SK-N-MC (cell line): ENCODE measurements around the gene FAM3A.
A peak's percentile ranks its signal among the peaks of the same experiment; 100 is the strongest.

Experiments used
- DNase-seq: peaks from one replicate; pipeline ENCODE4 v3.0.0-alpha.2; 2011; ENCODE audit warnings: low read depth, low spot score
- H3K27ac ChIP-seq: fragments of 200-600 bp; sonication (generic); 2 replicates; pipeline ENCODE4 v1.5.1; 2016; ENCODE audit warnings: mixed run types
- H3K36me3 ChIP-seq: fragments of 200-600 bp; sonication (generic); 2 replicates; pipeline ENCODE4 v1.6.1; 2017; ENCODE audit warnings: antibody characterized with exemption, low read length, mixed read lengths; ENCODE audit not compliant: insufficient read depth
- H3K4me3 ChIP-seq: fragments of 200-600 bp; sonication (generic); 2 replicates; pipeline ENCODE4 v1.5.1; 2016
- H3K9ac ChIP-seq: fragments of 200-600 bp; sonication (generic); 2 replicates; pipeline ENCODE4 v1.8.0; 2017; ENCODE audit warnings: mixed run types, mixed read lengths; ENCODE audit not compliant: insufficient read length
- H3K9me3 ChIP-seq: fragments of 200-600 bp; sonication (generic); 2 replicates; pipeline ENCODE4 v1.6.1; 2017; ENCODE audit warnings: low read depth, mild to moderate bottlenecking, antibody characterized with exemption, low read length, moderate library complexity, mixed read lengths
- EZH2 ChIP-seq: fragments of 200-600 bp; sonication (generic); IDR thresholded peaks from one replicate; pipeline ENCODE4 v1.6.1; 2017; ENCODE audit warnings: antibody characterized with exemption
- FOXP2 ChIP-seq: optimal IDR thresholded peaks from 2 replicates; pipeline ENCODE3; 2011; ENCODE audit warnings: mild to moderate bottlenecking, moderate library complexity; ENCODE audit not compliant: insufficient read depth; ENCODE audit errors: extremely low read length, control extremely low read depth
- POLR2AphosphoS5 ChIP-seq: IDR thresholded peaks from 2 replicates; pipeline ENCODE4 v1.6.1; 2012; ENCODE audit warnings: mild to moderate bottlenecking, low read depth, low read length, borderline replicate concordance

FAM3A gene

GRCh38 chrX:154486052-154486395, 30.0 kb downstream of the FAM3A start:
- DNase-seq, result no peak
- no peaks in the 10 kb centered on the region for H3K9me3 ChIP-seq
- no peak overlapping the region for H3K27ac ChIP-seq

GRCh38 chrX:154485150-154486051, 30.6 kb downstream of the FAM3A start:
- Histone ChIP-seq H3K9me3 (no peaks in the 10 kb centered on the region), H3K4me3 (peak overlapping the region; percentile 77), H3K27ac (no peak overlapping the region), H3K36me3 (peaks cover 7% of the 10 kb centered on the region; the same call in 1 of the 2 replicates), H3K9ac (peak overlapping the region; percentile 66)
- DNase-seq, result no peak
- no peak for TF ChIP-seq POLR2AphosphoS5
- TF ChIP-seq EZH2, result no peak
- no peak for TF ChIP-seq FOXP2

More at GRCh38 chrX:154486052-154486395, 30.0 kb downstream of the FAM3A start:
- peaks cover 7% of the 10 kb centered on the region; the same call in 1 of the 2 replicates for H3K36me3 ChIP-seq
- no peak for TF ChIP-seq FOXP2
- no peak for TF ChIP-seq POLR2AphosphoS5
- TF ChIP-seq EZH2, result no peak
- peak overlapping the region; percentile 77 for H3K4me3 ChIP-seq
- H3K9ac ChIP-seq, result peak overlapping the region; percentile 66

GRCh38 chrX:154484255-154485149, 31.5 kb downstream of the FAM3A start:
- no peak overlapping the region for H3K27ac ChIP-seq
- no peaks in the 10 kb centered on the region for H3K9me3 ChIP-seq
- no peak for DNase-seq
- no peak overlapping the region for H3K9ac ChIP-seq
- no peak for TF ChIP-seq POLR2AphosphoS5
- TF ChIP-seq FOXP2, result no peak
- peaks cover 7% of the 10 kb centered on the region; the same call in 1 of the 2 replicates for H3K36me3 ChIP-seq
- H3K4me3 ChIP-seq, result no peak overlapping the region

- no peak overlapping the region for H3K4me3 ChIP-seq
- H3K9me3 ChIP-seq, result no peaks in the 10 kb centered on the region
- H3K9ac ChIP-seq, result no peak overlapping the region
- peaks cover 7% of the 10 kb centered on the region; the same call in 1 of the 2 replicates for H3K36me3 ChIP-seq
- no peak for DNase-seq
- H3K27ac ChIP-seq, result no peak overlapping the region
- TF ChIP-seq EZH2 (no peak), FOXP2 (no peak), POLR2AphosphoS5 (no peak)
Measured at GRCh38 chrX:154483325-154483724, 32.7 kb downstream of the FAM3A start.

DNA sequence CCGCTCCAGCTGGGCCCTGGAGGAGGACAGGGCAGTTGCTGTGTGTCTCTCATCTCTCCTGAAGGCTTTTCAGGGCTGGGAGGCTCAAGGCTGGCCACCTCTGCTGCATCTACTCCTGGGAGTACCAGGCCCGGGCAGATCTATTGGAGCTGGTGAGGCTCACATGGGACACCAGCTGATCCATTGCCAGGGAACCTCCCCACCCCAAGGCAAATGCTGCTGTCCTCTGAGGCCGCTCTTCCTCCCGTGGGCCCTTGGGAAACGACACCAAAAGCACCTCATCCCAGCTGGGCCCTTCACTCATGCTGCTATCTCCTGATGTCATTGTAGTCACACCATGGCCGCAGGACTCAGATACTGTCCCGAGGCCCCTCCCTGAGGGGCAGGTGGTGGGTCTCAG, 33.2 kb downstream of the FAM3A start:
- no peak overlapping the region for H3K4me3 ChIP-seq
- no peak overlapping the region for H3K9ac ChIP-seq
- H3K36me3 ChIP-seq, result peaks cover 7% of the 10 kb centered on the region; the same call in 1 of the 2 replicates
- no peaks in the 10 kb centered on the region for H3K9me3 ChIP-seq
- DNase-seq, result no peak
- TF ChIP-seq EZH2 (no peak), FOXP2 (no peak), POLR2AphosphoS5 (no peak)
- no peak overlapping the region for H3K27ac ChIP-seq

DNA sequence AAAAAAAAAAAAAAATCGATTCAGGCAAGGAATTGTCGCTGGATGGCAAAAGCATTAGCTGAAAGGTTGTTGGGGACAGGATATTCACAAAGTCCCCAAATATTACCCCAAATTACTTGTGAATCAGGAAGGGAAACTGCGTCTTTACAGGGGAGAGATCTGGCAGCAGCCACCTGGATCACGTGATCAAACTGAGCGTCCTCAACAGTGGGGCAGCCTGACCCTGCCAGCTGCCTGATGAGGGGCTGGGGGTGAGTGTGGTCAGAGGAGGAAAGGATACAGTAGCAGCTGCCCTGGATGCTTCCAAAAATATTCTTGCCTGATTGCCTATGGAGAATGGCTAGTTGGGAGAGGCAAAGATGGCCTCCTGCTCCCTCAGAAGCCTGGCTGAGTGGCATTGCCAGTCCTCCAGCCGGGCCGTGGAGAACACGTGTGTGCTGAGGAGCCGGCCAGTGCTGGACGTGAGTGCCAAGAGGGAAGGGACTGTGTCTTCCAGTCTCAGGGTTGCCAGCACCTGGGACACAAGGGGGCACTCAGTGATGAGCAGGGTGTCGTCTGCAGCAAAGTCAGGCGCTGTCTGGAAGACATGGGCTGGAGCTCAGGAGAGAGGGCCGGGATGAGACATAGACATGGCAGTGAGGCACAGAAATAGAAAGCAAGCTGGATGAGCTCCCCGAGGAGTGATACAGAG, 34.0 kb downstream of the FAM3A start:
- no peak overlapping the region for H3K4me3 ChIP-seq
- no peaks in the 10 kb centered on the region for H3K9me3 ChIP-seq
- TF ChIP-seq FOXP2 (no peak), POLR2AphosphoS5 (no peak), EZH2 (no peak)
- H3K9ac ChIP-seq, result no peak overlapping the region
- DNase-seq, result no peak
- H3K27ac ChIP-seq, result no peak overlapping the region
- H3K36me3 ChIP-seq, result peaks cover 7% of the 10 kb centered on the region; the same call in 1 of the 2 replicates

DNA sequence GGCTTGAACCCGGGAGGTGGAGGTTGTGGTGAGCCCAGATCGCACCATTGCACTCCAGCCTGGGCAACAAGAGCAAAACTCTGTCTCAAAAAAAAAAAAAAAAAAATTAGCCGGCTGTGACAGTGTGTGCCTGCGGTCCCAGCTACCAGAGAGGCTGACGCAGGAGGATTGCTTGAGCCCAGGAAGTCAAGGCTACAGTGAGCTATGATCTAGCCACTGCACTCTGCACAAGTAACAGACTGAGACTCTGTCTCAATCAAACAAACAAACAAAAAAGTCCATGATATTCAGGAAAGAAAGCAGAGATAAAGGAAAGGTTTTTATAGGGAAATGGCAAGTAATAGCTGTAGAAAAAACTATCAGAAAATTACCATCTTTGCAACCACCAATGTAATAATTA, 34.8 kb downstream of the FAM3A start:
- no peak for DNase-seq
- H3K4me3 ChIP-seq, result no peak overlapping the region
- H3K36me3 ChIP-seq, result peaks cover 7% of the 10 kb centered on the region; the same call in 1 of the 2 replicates
- no peak overlapping the region for H3K27ac ChIP-seq
- TF ChIP-seq FOXP2, result no peak
- TF ChIP-seq EZH2, result no peak
- TF ChIP-seq POLR2AphosphoS5, result no peak
- no peak overlapping the region for H3K9ac ChIP-seq
- H3K9me3 ChIP-seq, result no peaks in the 10 kb centered on the region
